ENCODE results near the gene HSPA1B.

Gene HSPA1B

DNA sequence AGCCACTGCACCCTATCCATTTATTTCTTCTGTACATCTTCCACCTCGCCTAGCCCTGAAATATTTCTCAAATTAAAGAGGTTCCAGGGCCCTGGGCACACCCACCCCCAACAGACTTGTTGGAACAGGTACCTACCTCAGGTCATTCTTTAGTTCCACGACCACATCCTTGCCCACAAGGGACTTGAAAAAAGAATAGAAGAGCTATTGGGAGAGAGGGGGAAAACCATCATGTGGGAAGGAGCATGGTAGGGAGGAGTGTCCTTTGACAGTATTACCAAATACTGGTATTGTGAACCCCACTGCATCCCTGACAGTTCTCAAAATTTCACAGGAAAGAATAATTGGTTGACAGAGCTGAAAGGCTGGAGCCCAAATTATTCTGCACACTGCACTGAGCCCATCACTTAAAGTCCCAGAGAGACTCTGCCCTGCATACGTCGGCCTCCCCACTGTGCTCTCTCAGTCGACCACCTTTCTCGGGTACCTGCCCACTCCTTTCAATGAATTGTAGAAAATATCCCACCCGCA, 21.5 kb upstream of the HSPA1B start:
- TF ChIP-seq FOXP2 (optimal IDR thresholded peaks at IDR 0.05; ENCODE audit: borderline replicate concordance, extremely low read depth, extremely low read length, insufficient read depth) (no peak), POLR2AphosphoS5 (IDR thresholded peaks at IDR 0.05; ENCODE audit: low read depth, low read length) (no peak), TAF1 (IDR thresholded peaks at IDR 0.05; ENCODE audit: borderline replicate concordance, insufficient read depth, low read length) (no peak), SIN3A (IDR thresholded peaks at IDR 0.05; ENCODE audit: borderline replicate concordance, insufficient read depth, low read length) (no peak)
- TF ChIP-seq, protein P1, sequence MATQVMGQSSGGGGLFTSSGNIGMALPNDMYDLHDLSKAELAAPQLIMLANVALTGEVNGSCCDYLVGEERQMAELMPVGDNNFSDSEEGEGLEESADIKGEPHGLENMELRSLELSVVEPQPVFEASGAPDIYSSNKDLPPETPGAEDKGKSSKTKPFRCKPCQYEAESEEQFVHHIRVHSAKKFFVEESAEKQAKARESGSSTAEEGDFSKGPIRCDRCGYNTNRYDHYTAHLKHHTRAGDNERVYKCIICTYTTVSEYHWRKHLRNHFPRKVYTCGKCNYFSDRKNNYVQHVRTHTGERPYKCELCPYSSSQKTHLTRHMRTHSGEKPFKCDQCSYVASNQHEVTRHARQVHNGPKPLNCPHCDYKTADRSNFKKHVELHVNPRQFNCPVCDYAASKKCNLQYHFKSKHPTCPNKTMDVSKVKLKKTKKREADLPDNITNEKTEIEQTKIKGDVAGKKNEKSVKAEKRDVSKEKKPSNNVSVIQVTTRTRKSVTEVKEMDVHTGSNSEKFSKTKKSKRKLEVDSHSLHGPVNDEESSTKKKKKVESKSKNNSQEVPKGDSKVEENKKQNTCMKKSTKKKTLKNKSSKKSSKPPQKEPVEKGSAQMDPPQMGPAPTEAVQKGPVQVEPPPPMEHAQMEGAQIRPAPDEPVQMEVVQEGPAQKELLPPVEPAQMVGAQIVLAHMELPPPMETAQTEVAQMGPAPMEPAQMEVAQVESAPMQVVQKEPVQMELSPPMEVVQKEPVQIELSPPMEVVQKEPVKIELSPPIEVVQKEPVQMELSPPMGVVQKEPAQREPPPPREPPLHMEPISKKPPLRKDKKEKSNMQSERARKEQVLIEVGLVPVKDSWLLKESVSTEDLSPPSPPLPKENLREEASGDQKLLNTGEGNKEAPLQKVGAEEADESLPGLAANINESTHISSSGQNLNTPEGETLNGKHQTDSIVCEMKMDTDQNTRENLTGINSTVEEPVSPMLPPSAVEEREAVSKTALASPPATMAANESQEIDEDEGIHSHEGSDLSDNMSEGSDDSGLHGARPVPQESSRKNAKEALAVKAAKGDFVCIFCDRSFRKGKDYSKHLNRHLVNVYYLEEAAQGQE (IDR thresholded peaks at IDR 0.05; ENCODE audit: insufficient read depth in 1 of 2, low read depth in 2 of 2, low read length in 2 of 2) = no peak

DNA sequence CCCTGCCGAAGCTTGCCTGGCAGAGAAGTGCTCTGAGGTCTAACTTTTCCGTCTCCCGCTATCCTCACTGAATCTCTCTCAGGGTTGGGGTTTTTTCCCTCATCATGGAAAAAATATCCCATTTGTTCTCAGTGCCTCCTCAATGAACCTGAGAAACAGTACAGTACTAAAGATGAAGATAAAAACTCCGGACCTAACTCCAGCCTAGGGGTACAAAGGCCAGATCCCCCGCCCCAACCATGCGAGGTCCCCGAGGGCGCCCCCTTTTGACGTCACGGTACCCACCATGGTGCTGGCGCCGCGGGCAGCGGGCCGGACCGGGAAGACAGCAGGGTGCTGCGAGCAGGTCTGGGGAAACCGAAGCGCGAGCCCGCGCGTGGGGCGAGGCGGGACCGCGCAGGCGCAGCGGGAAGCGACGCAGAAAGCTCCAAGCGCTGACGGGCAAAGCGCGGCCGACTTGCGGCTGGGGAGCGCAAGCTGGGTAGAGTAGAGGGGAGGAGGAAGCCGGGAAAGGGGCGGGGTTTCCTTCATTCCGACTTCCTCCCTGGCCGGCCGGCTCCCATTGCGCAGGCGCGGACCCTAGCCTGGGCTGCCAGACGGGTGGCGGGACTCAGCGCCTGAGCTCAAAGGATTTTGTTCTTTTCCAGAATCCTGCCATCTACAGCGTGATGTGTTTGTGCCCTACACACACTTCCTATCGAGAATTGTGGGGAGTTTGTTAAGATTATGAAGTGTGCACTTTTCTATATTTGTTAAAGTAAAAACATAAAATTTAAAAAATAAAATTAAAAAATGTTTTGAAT, 20.9 kb upstream of the HSPA1B start, which contains the start of gene LSM2:
Gene LSM2, minus strand, starts transcription at position 497 of the 803 bp plus-strand sequence. Its CDS starts 209 bp downstream, at position 288.
- peak; percentile 96 for TF ChIP-seq POLR2AphosphoS5 (IDR thresholded peaks at IDR 0.05; ENCODE audit: low read depth, low read length)
- TF ChIP-seq TAF1 (IDR thresholded peaks at IDR 0.05; ENCODE audit: borderline replicate concordance, insufficient read depth, low read length) = no peak
- peak; percentile 83 for TF ChIP-seq FOXP2 (optimal IDR thresholded peaks at IDR 0.05; ENCODE audit: borderline replicate concordance, extremely low read depth, extremely low read length, insufficient read depth)

DNA sequence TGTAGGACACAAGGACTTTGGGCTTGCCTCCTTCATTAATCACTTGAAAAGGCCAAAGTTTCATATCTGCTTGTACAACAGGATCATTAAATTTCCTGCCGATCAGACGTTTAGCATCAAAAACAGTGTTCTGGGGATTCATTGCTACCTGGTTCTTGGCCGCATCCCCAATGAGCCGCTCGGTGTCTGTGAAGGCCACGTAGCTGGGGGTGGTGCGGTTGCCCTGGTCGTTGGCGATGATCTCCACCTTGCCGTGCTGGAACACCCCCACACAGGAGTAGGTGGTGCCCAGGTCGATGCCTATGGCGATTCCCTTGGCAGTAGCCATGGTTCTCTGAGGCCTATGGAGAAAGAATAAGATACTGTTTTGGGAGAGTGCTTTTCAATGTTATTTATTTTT, 15.9 kb upstream of the HSPA1B start:
- TF ChIP-seq SIN3A (IDR thresholded peaks at IDR 0.05; ENCODE audit: borderline replicate concordance, insufficient read depth, low read length) = no peak
- no peak for TF ChIP-seq POLR2AphosphoS5 (IDR thresholded peaks at IDR 0.05; ENCODE audit: low read depth, low read length)
- TF ChIP-seq FOXP2 (optimal IDR thresholded peaks at IDR 0.05; ENCODE audit: borderline replicate concordance, extremely low read depth, extremely low read length, insufficient read depth) = no peak
- TF ChIP-seq, protein P1 (IDR thresholded peaks at IDR 0.05; ENCODE audit: insufficient read depth in 1 of 2, low read depth in 2 of 2, low read length in 2 of 2) = no peak
- TF ChIP-seq TAF1 (IDR thresholded peaks at IDR 0.05; ENCODE audit: borderline replicate concordance, insufficient read depth, low read length) = no peak

DNA sequence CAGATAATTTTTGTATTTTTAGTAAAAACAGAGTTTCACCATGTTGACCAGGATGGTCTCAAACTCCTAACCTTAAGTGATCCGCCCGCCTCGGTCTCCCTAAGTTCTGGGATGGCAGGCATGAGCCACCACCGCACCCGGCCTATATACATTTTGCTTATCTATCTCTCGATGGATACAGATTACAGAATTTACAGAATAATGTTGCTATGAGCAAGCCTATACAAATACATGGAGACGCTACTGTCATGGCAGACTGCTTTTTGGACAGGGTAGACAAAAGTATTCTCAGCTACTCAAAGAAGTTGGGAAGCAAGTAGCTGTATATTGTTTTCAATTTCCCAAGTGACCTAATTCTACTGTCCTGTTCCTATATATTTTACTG, 14.1 kb upstream of the HSPA1B start:
- TF ChIP-seq FOXP2 (optimal IDR thresholded peaks at IDR 0.05; ENCODE audit: borderline replicate concordance, extremely low read depth, extremely low read length, insufficient read depth) (no peak), POLR2AphosphoS5 (IDR thresholded peaks at IDR 0.05; ENCODE audit: low read depth, low read length) (no peak), TAF1 (IDR thresholded peaks at IDR 0.05; ENCODE audit: borderline replicate concordance, insufficient read depth, low read length) (no peak), SIN3A (IDR thresholded peaks at IDR 0.05; ENCODE audit: borderline replicate concordance, insufficient read depth, low read length) (no peak)
- TF ChIP-seq, protein P1 (IDR thresholded peaks at IDR 0.05; ENCODE audit: insufficient read depth in 1 of 2, low read depth in 2 of 2, low read length in 2 of 2) = no peak

DNA sequence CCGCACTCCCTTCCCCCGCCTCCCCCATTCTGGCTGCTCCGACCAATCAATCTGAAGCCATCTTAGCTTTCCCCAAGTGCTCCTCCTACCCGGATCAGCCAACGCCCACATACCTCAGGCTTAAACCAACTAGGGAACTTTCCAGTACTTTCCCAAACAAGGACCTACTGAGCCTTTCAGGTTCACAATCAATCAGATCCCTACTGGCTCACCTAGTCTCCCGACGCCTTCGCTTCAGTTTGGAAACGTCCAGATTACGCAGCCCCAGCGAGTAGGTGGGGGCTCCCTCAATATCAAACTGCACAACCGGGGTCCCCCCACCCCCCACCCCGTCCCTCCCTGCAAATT, 12.9 kb upstream of the HSPA1B start:
- TF ChIP-seq, protein P1 (IDR thresholded peaks at IDR 0.05; ENCODE audit: insufficient read depth in 1 of 2, low read depth in 2 of 2, low read length in 2 of 2) = no peak
- TF ChIP-seq POLR2AphosphoS5 (IDR thresholded peaks at IDR 0.05; ENCODE audit: low read depth, low read length) = no peak
- TF ChIP-seq FOXP2 (optimal IDR thresholded peaks at IDR 0.05; ENCODE audit: borderline replicate concordance, extremely low read depth, extremely low read length, insufficient read depth) = no peak
- no peak for TF ChIP-seq SIN3A (IDR thresholded peaks at IDR 0.05; ENCODE audit: borderline replicate concordance, insufficient read depth, low read length)
- no peak for TF ChIP-seq TAF1 (IDR thresholded peaks at IDR 0.05; ENCODE audit: borderline replicate concordance, insufficient read depth, low read length)
